K562 (cell line): ENCODE results near the gene SH3BGRL3. TPM values are rescaled to one million over a fixed set of nuclear protein-coding genes. Genes with fewer than 3 reads are reported as not detected.

ENCODE experiments used
- ATF4 ChIP-seq: fragments of 450-650 bp; formaldehyde crosslinking; IDR thresholded peaks from 2 replicates; pipeline ENCODE4 v1.4.0; 2022; ENCODE audit warnings: mild to moderate bottlenecking, moderate library complexity
- CHCHD3 ChIP-seq: fragments of 250-450 bp; sonication (Bioruptor Pico); IDR thresholded peaks from 2 replicates; pipeline ENCODE4 v2.1.2; 2022; ENCODE audit warnings: mild to moderate bottlenecking
- CTCFL ChIP-seq: IDR thresholded peaks from 2 replicates; pipeline ENCODE4 v1.6.1; 2011; ENCODE audit warnings: borderline replicate concordance, low read depth, mild to moderate bottlenecking, moderate library complexity, low read length; ENCODE audit not compliant: insufficient read depth, poor library complexity, severe bottlenecking
- ESRRB ChIP-seq: fragments of 250-450 bp; sonication (Bioruptor Pico); IDR thresholded peaks from 2 replicates; pipeline ENCODE4 v1.5.0; 2020; ENCODE audit warnings: mild to moderate bottlenecking, moderate library complexity, borderline replicate concordance
- ETV5 ChIP-seq: sonication (generic); formaldehyde crosslinking; IDR thresholded peaks from 2 replicates; pipeline ENCODE4 v1.4.0; 2020; ENCODE audit warnings: low read depth, mild to moderate bottlenecking, missing genetic modification reagents
- GTF2B ChIP-seq: IDR thresholded peaks from 2 replicates; pipeline ENCODE4 v1.6.1; 2011; ENCODE audit not compliant: insufficient read length; ENCODE audit errors: extremely low read depth
- KAT8 ChIP-seq: fragments of 450-650 bp; IDR thresholded peaks from 2 replicates; pipeline ENCODE4 v1.6.1; 2016; ENCODE audit warnings: low read depth, mild to moderate bottlenecking
- MAX ChIP-seq: sonication (generic); formaldehyde crosslinking; IDR thresholded peaks from 2 replicates; pipeline ENCODE4 v1.9.0; 2022; ENCODE audit warnings: mild to moderate bottlenecking, missing genetic modification reagents
- PCBP1 ChIP-seq: fragments of 200-400 bp; formaldehyde crosslinking; IDR thresholded peaks from 2 replicates; pipeline ENCODE4 v1.6.1; 2018; ENCODE audit warnings: mild to moderate bottlenecking, low read depth, low read length; ENCODE audit not compliant: poor library complexity, severe bottlenecking
- PPARD ChIP-seq: fragments of 250-450 bp; sonication (Bioruptor Pico); IDR thresholded peaks from 2 replicates; pipeline ENCODE4 v1.8.0; 2022; ENCODE audit warnings: inconsistent platforms, mild to moderate bottlenecking, moderate library complexity
- RBM15 ChIP-seq: fragments of 200-400 bp; formaldehyde crosslinking; IDR thresholded peaks from 2 replicates; pipeline ENCODE4 v1.6.1; 2018; ENCODE audit warnings: mild to moderate bottlenecking, low read length, moderate library complexity; ENCODE audit not compliant: insufficient read depth
- RCOR1 ChIP-seq, 2 experiments: IDR thresholded peaks; 2 replicates each; pipeline ENCODE4 v1.6.1; 2012; ENCODE audit warnings: low read depth in 2 of 2, low read length in 2 of 2, borderline replicate concordance in 1 of 2, improper control_type of control experiment in 1 of 2
- SMARCA5 ChIP-seq: fragments of 450-650 bp; IDR thresholded peaks from 2 replicates; pipeline ENCODE4 v1.6.1; 2016
- SP1 ChIP-seq: sonication (generic); formaldehyde crosslinking; IDR thresholded peaks from 2 replicates; pipeline ENCODE4 v1.8.1; 2022; ENCODE audit warnings: mild to moderate bottlenecking, missing genetic modification reagents
- SREBF1 ChIP-seq: fragments of 150-350 bp; IDR thresholded peaks from 2 replicates; pipeline ENCODE4 v1.6.1; 2014; ENCODE audit warnings: antibody characterized with exemption, low read depth, low read length, borderline replicate concordance
- SRSF9 ChIP-seq: fragments of 200-400 bp; formaldehyde crosslinking; IDR thresholded peaks from 2 replicates; pipeline ENCODE4 v1.6.1; 2017; ENCODE audit warnings: low read depth, low read length, borderline replicate concordance
- TEAD1 ChIP-seq, 2 experiments: fragments of 450-650 bp in 1 of 2; sonication (generic) in 1 of 2; formaldehyde crosslinking; IDR thresholded peaks; 2 replicates each; pipeline versions ENCODE4 v1.4.0 to v1.8.0; 2020 to 2022; ENCODE audit warnings: mild to moderate bottlenecking in 2 of 2, missing genetic modification reagents in 1 of 2
- TEAD2 ChIP-seq: fragments of 450-650 bp; IDR thresholded peaks from 2 replicates; pipeline ENCODE4 v1.6.1; 2016; ENCODE audit warnings: missing genetic modification characterization, control low read depth, missing compliant biosample characterization
- USF2 ChIP-seq: sonication (generic); formaldehyde crosslinking; IDR thresholded peaks from 2 replicates; pipeline ENCODE4 v1.5.0; 2020; ENCODE audit warnings: missing genetic modification reagents
- ZBTB7A ChIP-seq: IDR thresholded peaks from 2 replicates; pipeline ENCODE4 v1.6.1; 2011; ENCODE audit warnings: low read depth, mild to moderate bottlenecking, low read length, moderate library complexity, borderline replicate concordance; ENCODE audit not compliant: control insufficient read depth
- ZC3H11A ChIP-seq: IDR thresholded peaks from 2 replicates; pipeline ENCODE4 v1.6.1; 2012; ENCODE audit warnings: low read depth, low read length, improper control_type of control experiment
- polyA plus RNA-seq, 8 experiments: library from polyadenylated mRNA; depleted of rRNA in 4 of 8; stranded (reverse) in 5 of 8; unstranded in 3 of 8; fragments of >200 nt; fragmentation: Nextera tagmentation in 2 of 8; fragmentation: Illumina TruSeq in 1 of 8; extraction: Ambion mirVana in 2 of 8; extraction: Trizol in 1 of 8; gene quantifications; 2 replicates each; pipeline versions ENCODE4 v1.2.1 to v1.2.3, GENCODE V29; 2011 to 2014; ENCODE audit warnings: inconsistent platforms in 1 of 8, missing spikeins in 1 of 8
- total RNA-seq, 7 experiments: library from RNA; depleted of rRNA in 6 of 7; stranded (reverse); fragments of >200 nt in 6 of 7; fragmentation: Illumina TruSeq in 2 of 7; extraction: Trizol in 2 of 7; gene quantifications; 2 replicates each; pipeline versions ENCODE4 v1.2.1 to v1.2.3, GENCODE V29; 2011 to 2021; ENCODE audit warnings: low replicate concordance in 1 of 7

SH3BGRL3 gene
- total and polyA plus RNA-seq, 9 of the 15 experiments (the other 6 are each of a cell fraction or from before 2014, with no cell fraction given): 30.3 to 140 (median 54.2) TPM

GRCh38 chr1:26306290-26307229 is 26.7 kb downstream of the SH3BGRL3 start, which contains the start of gene UBXN11 (continued):
- TF ChIP-seq CTCFL: no peak
- TF ChIP-seq ZBTB7A: 0 out of 2 replicates have a peak, but pooled peaks have one; percentile 36
- no peak for TF ChIP-seq RBM15
- TF ChIP-seq PPARD (CRISPR knock-in tag): no peak
- TF ChIP-seq SREBF1: no peak
- TF ChIP-seq ESRRB: no peak
- no peak for TF ChIP-seq TEAD2 (tag)
- TF ChIP-seq PCBP1: no peak
- TF ChIP-seq RCOR1 (IDR thresholded peaks at IDR 0.05; ENCODE audit: borderline replicate concordance in 1 of 2, low read depth in 2 of 2, low read length in 2 of 2): no peak; a peak in 1 of 4 replicates
- TF ChIP-seq SRSF9: no peak
- no peak; a peak in 2 of 4 replicates for TF ChIP-seq TEAD1 (CRISPR knock-in tag; IDR thresholded peaks at IDR 0.05)
- peak; percentile 83 for TF ChIP-seq MAX (CRISPR knock-in tag)
- no peak for TF ChIP-seq GTF2B
- TF ChIP-seq SMARCA5: no peak
- 0 out of 2 replicates have a peak, but pooled peaks have one; percentile 21 for TF ChIP-seq ETV5 (CRISPR knock-in tag)
- TF ChIP-seq CHCHD3 (CRISPR knock-in tag): no peak
- 0 out of 2 replicates have a peak, but pooled peaks have one; percentile 24 for TF ChIP-seq SP1 (CRISPR knock-in tag)
- no peak for TF ChIP-seq ATF4 (CRISPR knock-in tag)
- TF ChIP-seq USF2 (CRISPR knock-in tag): no peak
- no peak for TF ChIP-seq ZC3H11A
- TF ChIP-seq KAT8: no peak
